Measurements from ENCODE around the gene COA1. TPM values are rescaled to one million over a fixed set of nuclear protein-coding genes. Genes with fewer than 3 reads are reported as not detected.

Gene COA1
- polyA plus RNA-seq, 1 of the 3 experiments (the other 2 are of a cell fraction): 42.8 TPM

- no peak overlapping the region for H2AFZ ChIP-seq (ENCODE audit: low read depth)
- POLR2A ChIA-PET: no interaction called here
- H3K27ac ChIP-seq (ENCODE audit: low read depth in 2 of 2, low read length in 1 of 2): peak overlapping the region; percentile 47 to 59; a peak in 3 of 4 replicates
- peaks cover 32% of the 10 kb centered on the region for H4K20me1 ChIP-seq (ENCODE audit: insufficient read depth)
- WGBS (ENCODE audit: low lambda C conversion rate): 83% methylated on average over 4 of the region's 4 CpGs
- H3K27me3 ChIP-seq (ENCODE audit: insufficient read depth): no peaks in the 10 kb centered on the region
- H3K9ac ChIP-seq: no peak overlapping the region
- H3K36me3 ChIP-seq (replicated peaks in 1 of 2; ENCODE audit: control insufficient read depth in 1 of 2, insufficient read depth in 2 of 2, low read length in 1 of 2): peaks cover 89 to 97% of the 10 kb centered on the region in 2 experiments
- no peak overlapping the region for H3K4me2 ChIP-seq
- peaks cover 89% of the 10 kb centered on the region for H3F3A ChIP-seq (replicated peaks; ENCODE audit: insufficient read depth)
- H3K9me3 ChIP-seq: no peaks in the 10 kb centered on the region
- DNase-seq: no peak
- TF ChIP-seq POLR2AphosphoS5 (IDR thresholded peaks at IDR 0.05; ENCODE audit: low read depth, low read length) (peak; percentile 32; the same call in 1 of the 2 replicates), EP300 (IDR thresholded peaks at IDR 0.05; ENCODE audit: borderline replicate concordance in 1 of 2, low read depth in 1 of 2, low read length in 1 of 2) (no peak)
- CTCF ChIA-PET: interaction anchor here (3.7 kb wide), 1 partner anchor 44 kb away, joined by 24 read pairs; the partner anchor contains the start of gene STK17A
- H3K4me1 ChIP-seq (ENCODE audit: control insufficient read depth in 1 of 2, insufficient read depth in 2 of 2, low read depth in 1 of 2, low read length in 1 of 2): peaks cover 8 to 35% of the 10 kb centered on the region in 2 experiments; a peak in 3 of 4 replicates
- H3K79me2 ChIP-seq (ENCODE audit: insufficient read depth): peaks cover 98% of the 10 kb centered on the region
- no peaks in the 10 kb centered on the region for H3K9me2 ChIP-seq
- H3K4me3 ChIP-seq (ENCODE audit: low read depth in 2 of 2, low read length in 1 of 2): no peak overlapping the region
These were observed 103.3 kb downstream of the COA1 start for GRCh38 chr7:43625980-43626379.

- Histone ChIP-seq H3K4me2 (no peak overlapping the region), H3F3A (replicated peaks; ENCODE audit: insufficient read depth) (peaks cover 88% of the 10 kb centered on the region), H3K27me3 (ENCODE audit: insufficient read depth) (no peaks in the 10 kb centered on the region), H3K9me3 (no peaks in the 10 kb centered on the region), H3K27ac (ENCODE audit: low read depth in 2 of 2, low read length in 1 of 2) (peak overlapping the region; percentile 47 to 58; a peak in 3 of 4 replicates), H3K4me3 (ENCODE audit: low read depth in 2 of 2, low read length in 1 of 2) (no peak overlapping the region), H4K20me1 (ENCODE audit: insufficient read depth) (peaks cover 36% of the 10 kb centered on the region), H2AFZ (ENCODE audit: low read depth) (no peak overlapping the region), H3K79me2 (ENCODE audit: insufficient read depth) (peaks cover 98% of the 10 kb centered on the region), H3K4me1 (ENCODE audit: control insufficient read depth in 1 of 2, insufficient read depth in 2 of 2, low read depth in 1 of 2, low read length in 1 of 2) (peaks cover 8 to 35% of the 10 kb centered on the region in 2 experiments; a peak in 3 of 4 replicates), H3K36me3 (replicated peaks in 1 of 2; ENCODE audit: control insufficient read depth in 1 of 2, insufficient read depth in 2 of 2, low read length in 1 of 2) (peaks cover 88 to 96% of the 10 kb centered on the region in 2 experiments), H3K9ac (no peak overlapping the region), H3K9me2 (no peaks in the 10 kb centered on the region)
- TF ChIP-seq YY1 (IDR thresholded peaks at IDR 0.05; ENCODE audit: low read depth) (no peak), JUND (IDR thresholded peaks at IDR 0.05) (no peak), ZBTB33 (IDR thresholded peaks at IDR 0.05; ENCODE audit: borderline replicate concordance, low read depth) (no peak), RAD21 (IDR thresholded peaks at IDR 0.05; ENCODE audit: low read length) (no peak), FOXJ3 (CRISPR knock-in tag; IDR thresholded peaks at IDR 0.05) (no peak), POLR2AphosphoS5 (IDR thresholded peaks at IDR 0.05; ENCODE audit: low read depth, low read length) (no peak)
- ChIA-PET POLR2A (no interaction called here), CTCF (interaction anchor here (3.7 kb wide), 1 partner anchor 43 kb away, joined by 24 read pairs; the partner anchor contains the start of gene STK17A)
- no peak for DNase-seq
These were observed 103.9 kb downstream of the COA1 start for GRCh38 chr7:43625453-43625852.

- ChIA-PET POLR2A (no interaction called here), CTCF (no interaction called here)
- no peak for TF ChIP-seq YY1 (IDR thresholded peaks at IDR 0.05; ENCODE audit: low read depth)
- no peak for TF ChIP-seq CHD2 (IDR thresholded peaks at IDR 0.05; ENCODE audit: low read length, partially characterized antibody)
- no peak for TF ChIP-seq EP300 (IDR thresholded peaks at IDR 0.05; ENCODE audit: borderline replicate concordance in 1 of 2, low read depth in 1 of 2, low read length in 1 of 2)
- 0 out of 2 replicates have a peak, but pooled peaks have one; percentile 13 for TF ChIP-seq POLR2AphosphoS5 (IDR thresholded peaks at IDR 0.05; ENCODE audit: low read depth, low read length)
- TF ChIP-seq MEF2A (IDR thresholded peaks at IDR 0.05; ENCODE audit: borderline replicate concordance, low read depth): no peak
- no peak for TF ChIP-seq SMC3 (IDR thresholded peaks at IDR 0.05; ENCODE audit: low read depth, low read length)
- Histone ChIP-seq H3K79me2 (ENCODE audit: insufficient read depth) (peaks cover 100% of the 10 kb centered on the region), H3F3A (replicated peaks; ENCODE audit: insufficient read depth) (peaks cover 79% of the 10 kb centered on the region), H3K27ac (ENCODE audit: low read depth in 2 of 2, low read length in 1 of 2) (peak overlapping the region; percentile 12 to 47; a peak in 2 of 4 replicates), H3K4me1 (ENCODE audit: control insufficient read depth in 1 of 2, insufficient read depth in 2 of 2, low read depth in 1 of 2, low read length in 1 of 2) (peaks cover 8 to 38% of the 10 kb centered on the region in 2 experiments; a peak in 3 of 4 replicates), H3K9me2 (no peaks in the 10 kb centered on the region), H3K9ac (no peak overlapping the region), H4K20me1 (ENCODE audit: insufficient read depth) (peaks cover 41% of the 10 kb centered on the region), H3K4me2 (no peak overlapping the region), H3K27me3 (ENCODE audit: insufficient read depth) (no peaks in the 10 kb centered on the region), H2AFZ (ENCODE audit: low read depth) (no peak overlapping the region), H3K9me3 (no peaks in the 10 kb centered on the region), H3K4me3 (ENCODE audit: low read depth in 2 of 2, low read length in 1 of 2) (no peak overlapping the region), H3K36me3 (replicated peaks in 1 of 2; ENCODE audit: control insufficient read depth in 1 of 2, insufficient read depth in 2 of 2, low read length in 1 of 2) (peaks cover 84 to 96% of the 10 kb centered on the region in 2 experiments)
- DNase-seq: no peak
- 94% methylated on average over 2 of the region's 2 CpGs for WGBS (ENCODE audit: low lambda C conversion rate)
These were observed 105.2 kb downstream of the COA1 start for GRCh38 chr7:43624156-43624555.
